GM12878 (cell line): Measurements from ENCODE around the gene RCE1. TPM values are rescaled to one million over a fixed set of nuclear protein-coding genes. Genes with fewer than 3 reads are reported as not detected.

Experiments
- ATAC-seq: fragments of 200-7000 bp; cut with Tn5 transposase; 3 replicates; pipeline ENCODE4 v1.9.1; 2020; ENCODE audit warnings: mild to moderate bottlenecking, moderate library complexity
- BruUV-seq: library from RNA; stranded (reverse); fragments of 400-500 nt; replicated peaks from 2 replicates; lab custom pipeline; 2021; lab: Mats Ljungman, UMichigan
- CTCF ChIA-PET: fragments of 300-600 bp; sonication (Branson Sonifier 250); formaldehyde crosslinking; extraction: SDS; loops from one replicate; lab custom pipeline; 2021; ENCODE audit warnings: inconsistent platforms; lab: Yijun Ruan, JAX
- POLR2A ChIA-PET: fragments of 350-600 bp; formaldehyde crosslinking; extraction: SDS; loops from one replicate; lab custom pipeline; 2021; ENCODE audit warnings: inconsistent platforms; lab: Charles Lee
- RAD21 ChIA-PET: fragments of 300-600 bp; sonication (Branson Sonifier 250); formaldehyde crosslinking; loops from one replicate; lab custom pipeline; 2023; ENCODE audit warnings: antibody characterized with exemption; ENCODE audit not compliant: unreplicated experiment; lab: Charles Lee
- SMC1A ChIA-PET: fragments of 300-600 bp; sonication (Branson Sonifier 250); formaldehyde crosslinking; loops from one replicate; lab custom pipeline; 2023; ENCODE audit not compliant: unreplicated experiment, uncharacterized antibody; lab: Charles Lee
- DNase-seq: peaks from one replicate; pipeline ENCODE4 v3.0.0-alpha.2; 2011; ENCODE audit warnings: low read depth, low spot score
- FAIRE-seq: peaks from 3 replicates; lab custom pipeline; 2011; peaks lifted over from hg19 to GRCh38; lab: Jason Lieb, UNC
- H2AFZ ChIP-seq: 2 replicates; pipeline ENCODE4 v1.6.0; 2011; ENCODE audit warnings: low read depth, low read length, control low read depth; ENCODE audit not compliant: control insufficient read depth
- H3K27ac ChIP-seq: 2 replicates; pipeline ENCODE4 v1.5.1; 2011; ENCODE audit warnings: control low read depth; ENCODE audit not compliant: control insufficient read depth, insufficient read depth
- H3K27me3 ChIP-seq, 2 experiments: replicated peaks in 1 of 2; 2 replicates each; pipeline versions ENCODE4 v1.6.0 to v1.6.1; 2011; ENCODE audit warnings: low read length in 1 of 2; ENCODE audit not compliant: control insufficient read depth in 2 of 2, insufficient read depth in 2 of 2
- H3K36me3 ChIP-seq, 2 experiments: 2 replicates each; pipeline ENCODE4 v1.5.1; 2011; ENCODE audit warnings: low read length in 1 of 2; ENCODE audit not compliant: control insufficient read depth in 2 of 2, insufficient read depth in 2 of 2
- H3K4me1 ChIP-seq: 2 replicates; pipeline ENCODE4 v1.6.1; 2011; ENCODE audit warnings: mild to moderate bottlenecking, low read length, moderate library complexity, mixed read lengths; ENCODE audit not compliant: control insufficient read depth, insufficient read depth
- H3K4me2 ChIP-seq: 2 replicates; pipeline ENCODE4 v1.6.0; 2011; ENCODE audit warnings: control low read depth; ENCODE audit not compliant: control insufficient read depth, insufficient read depth
- H3K4me3 ChIP-seq: fragments of 200-600 bp; sonication (generic); 2 replicates; pipeline ENCODE4 v1.5.1; 2016
- H3K79me2 ChIP-seq: 2 replicates; pipeline ENCODE4 v1.6.0; 2011; ENCODE audit warnings: low read length; ENCODE audit not compliant: control insufficient read depth, insufficient read depth
- H3K9ac ChIP-seq: 2 replicates; pipeline ENCODE4 v1.8.0; 2011; ENCODE audit warnings: low read length, control low read depth, mixed read lengths; ENCODE audit not compliant: control insufficient read depth, insufficient read depth
- H3K9me3 ChIP-seq: replicated peaks from 3 replicates; pipeline ENCODE4 v1.5.1; 2011; ENCODE audit warnings: mild to moderate bottlenecking, low read length; ENCODE audit not compliant: control insufficient read depth, insufficient read depth
- H4K20me1 ChIP-seq: 2 replicates; pipeline ENCODE4 v1.6.0; 2011; ENCODE audit not compliant: control insufficient read depth, insufficient read depth
- WGBS: methylation state at CpG from one replicate; pipeline ENCODE4 v1.1.6; 2016; ENCODE audit warnings: low lambda C conversion rate; ENCODE audit not compliant: insufficient replicate concordance, insufficient coverage; ENCODE audit errors: missing lambda C conversion rate; 5-methylcytosine and 5-hydroxymethylcytosine counted together
- in situ Hi-C: fragments of 300-500 bp; cut with MboI; formaldehyde crosslinking; loops from 9 replicates; pipeline ENCODE4 v1.14.3; 2018; ENCODE audit warnings: mixed read lengths
- intact Hi-C: fragments of 100-400 bp; cut with micrococcal nuclease; formaldehyde crosslinking; loops from one replicate; pipeline ENCODE4 v1.14.2; 2022; ENCODE audit not compliant: unreplicated experiment
- polyA plus RNA-seq, 11 experiments: library from polyadenylated mRNA; depleted of rRNA in 4 of 11; unstranded in 6 of 11; stranded (reverse) in 5 of 11; fragments of >200 nt; fragmentation: Nextera tagmentation in 4 of 11; fragmentation: Illumina TruSeq in 1 of 11; extraction: Ambion mirVana in 4 of 11; extraction: Trizol in 1 of 11; gene quantifications; 1 replicate in 1 of 11; 2 replicates in 10 of 11; pipeline versions ENCODE4 v1.2.1 to v1.2.3, GENCODE V29; 2011 to 2016; ENCODE audit warnings: inconsistent platforms in 2 of 11, missing spikeins in 2 of 11, low read depth in 1 of 11
- total RNA-seq, 4 experiments: library from RNA; depleted of rRNA in 3 of 4; stranded (reverse); fragments of >200 nt in 3 of 4; fragmentation: Illumina TruSeq in 1 of 4; extraction: Trizol in 1 of 4; gene quantifications; 2 replicates each; pipeline versions ENCODE4 v1.2.1 to v1.2.3, GENCODE V29; 2013 to 2021
- TF ChIP-seq, protein P1 (sequence below): fragments of 450-650 bp; IDR thresholded peaks from 2 replicates; pipeline ENCODE4 v1.6.1; 2016; ENCODE audit warnings: mild to moderate bottlenecking, moderate library complexity, borderline replicate concordance
- TF ChIP-seq, protein P2 (sequence below): IDR thresholded peaks from 2 replicates; pipeline ENCODE4 v1.6.1; 2012; ENCODE audit warnings: low read depth, low read length, improper control_type of control experiment

RCE1 gene
- total and polyA plus RNA-seq, 10 of the 15 experiments (the other 5 are each of a cell fraction or from before 2014, with no cell fraction given): 0.79 to 32.9 (median 16.4) TPM

DNA sequence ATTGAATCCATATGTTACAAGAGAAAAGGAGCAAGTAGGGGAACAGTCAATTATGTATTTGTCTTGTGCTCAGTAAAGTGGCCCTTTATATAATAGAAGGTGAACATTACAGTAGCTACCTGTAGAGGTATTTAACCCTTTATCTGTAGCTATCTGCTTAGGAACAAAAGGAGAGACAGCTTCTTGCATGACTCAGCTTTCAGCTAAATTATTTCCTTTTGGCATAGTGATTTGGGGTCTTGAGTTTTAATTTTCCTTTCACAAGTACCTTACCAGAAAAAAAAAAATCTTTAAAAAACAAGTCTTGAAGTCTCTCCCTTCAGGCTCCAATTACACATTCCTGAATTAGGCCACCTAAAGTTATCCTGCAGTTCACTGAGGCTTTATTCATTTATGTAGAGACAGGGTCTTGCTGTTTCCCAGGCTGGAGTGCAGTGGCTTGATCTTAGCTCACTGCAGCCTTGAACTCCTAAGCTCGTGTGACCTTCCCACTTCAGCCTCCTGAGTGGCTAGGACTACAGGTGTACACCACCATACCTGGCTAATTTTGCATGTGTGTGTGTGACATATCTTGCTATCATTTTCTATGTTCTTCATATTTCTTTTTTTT, 32.6 kb upstream of the RCE1 start:
- Histone ChIP-seq H3K4me3 (no peak overlapping the region), H3K27ac (no peak overlapping the region), H2AFZ (no peak overlapping the region), H3K4me2 (no peak overlapping the region), H3K9me3 (no peaks in the 10 kb centered on the region), H3K27me3 (no peaks in the 10 kb centered on the region), H3K4me1 (peaks cover 7% of the 10 kb centered on the region), H3K79me2 (no peaks in the 10 kb centered on the region), H3K36me3 (no peaks in the 10 kb centered on the region), H4K20me1 (no peaks in the 10 kb centered on the region), H3K9ac (no peak overlapping the region)
- FAIRE-seq (no peak), ATAC-seq (no peak), DNase-seq (no peak)
- ChIA-PET SMC1A (interaction anchor here (0.6 to 0.7 kb wide), 2 partner anchors 65 to 573 kb away, joined by 3 to 5 read pairs; no protein-coding TSS in a partner anchor), RAD21 (no interaction called here), POLR2A (interaction anchor here (0.5 kb wide), 1 partner anchor 26 kb away, joined by 6 read pairs; no protein-coding TSS in a partner anchor), CTCF (no interaction called here)
- TF ChIP-seq, protein P1, sequence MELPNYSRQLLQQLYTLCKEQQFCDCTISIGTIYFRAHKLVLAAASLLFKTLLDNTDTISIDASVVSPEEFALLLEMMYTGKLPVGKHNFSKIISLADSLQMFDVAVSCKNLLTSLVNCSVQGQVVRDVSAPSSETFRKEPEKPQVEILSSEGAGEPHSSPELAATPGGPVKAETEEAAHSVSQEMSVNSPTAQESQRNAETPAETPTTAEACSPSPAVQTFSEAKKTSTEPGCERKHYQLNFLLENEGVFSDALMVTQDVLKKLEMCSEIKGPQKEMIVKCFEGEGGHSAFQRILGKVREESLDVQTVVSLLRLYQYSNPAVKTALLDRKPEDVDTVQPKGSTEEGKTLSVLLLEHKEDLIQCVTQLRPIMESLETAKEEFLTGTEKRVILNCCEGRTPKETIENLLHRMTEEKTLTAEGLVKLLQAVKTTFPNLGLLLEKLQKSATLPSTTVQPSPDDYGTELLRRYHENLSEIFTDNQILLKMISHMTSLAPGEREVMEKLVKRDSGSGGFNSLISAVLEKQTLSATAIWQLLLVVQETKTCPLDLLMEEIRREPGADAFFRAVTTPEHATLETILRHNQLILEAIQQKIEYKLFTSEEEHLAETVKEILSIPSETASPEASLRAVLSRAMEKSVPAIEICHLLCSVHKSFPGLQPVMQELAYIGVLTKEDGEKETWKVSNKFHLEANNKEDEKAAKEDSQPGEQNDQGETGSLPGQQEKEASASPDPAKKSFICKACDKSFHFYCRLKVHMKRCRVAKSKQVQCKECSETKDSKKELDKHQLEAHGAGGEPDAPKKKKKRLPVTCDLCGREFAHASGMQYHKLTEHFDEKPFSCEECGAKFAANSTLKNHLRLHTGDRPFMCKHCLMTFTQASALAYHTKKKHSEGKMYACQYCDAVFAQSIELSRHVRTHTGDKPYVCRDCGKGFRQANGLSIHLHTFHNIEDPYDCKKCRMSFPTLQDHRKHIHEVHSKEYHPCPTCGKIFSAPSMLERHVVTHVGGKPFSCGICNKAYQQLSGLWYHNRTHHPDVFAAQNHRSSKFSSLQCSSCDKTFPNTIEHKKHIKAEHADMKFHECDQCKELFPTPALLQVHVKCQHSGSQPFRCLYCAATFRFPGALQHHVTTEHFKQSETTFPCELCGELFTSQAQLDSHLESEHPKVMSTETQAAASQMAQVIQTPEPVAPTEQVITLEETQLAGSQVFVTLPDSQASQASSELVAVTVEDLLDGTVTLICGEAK: no peak
- TF ChIP-seq, protein P2, sequence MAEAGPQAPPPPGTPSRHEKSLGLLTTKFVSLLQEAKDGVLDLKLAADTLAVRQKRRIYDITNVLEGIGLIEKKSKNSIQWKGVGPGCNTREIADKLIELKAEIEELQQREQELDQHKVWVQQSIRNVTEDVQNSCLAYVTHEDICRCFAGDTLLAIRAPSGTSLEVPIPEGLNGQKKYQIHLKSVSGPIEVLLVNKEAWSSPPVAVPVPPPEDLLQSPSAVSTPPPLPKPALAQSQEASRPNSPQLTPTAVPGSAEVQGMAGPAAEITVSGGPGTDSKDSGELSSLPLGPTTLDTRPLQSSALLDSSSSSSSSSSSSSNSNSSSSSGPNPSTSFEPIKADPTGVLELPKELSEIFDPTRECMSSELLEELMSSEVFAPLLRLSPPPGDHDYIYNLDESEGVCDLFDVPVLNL: no peak
- no TSS peak for BruUV-seq
- WGBS: 96% methylated on average over 1 of the region's 1 CpG
- in situ Hi-C loops: no loop called here
- intact Hi-C loops: no loop called here
